ENCODE results near the gene MYH8. TPM values are rescaled to one million over a fixed set of nuclear protein-coding genes. Genes with fewer than 3 reads are reported as not detected.

The MYH8 gene
- total and polyA plus RNA-seq, 4 donors = 0.14 TPM; not detected in 3

- Histone ChIP-seq H3K4me1 (ENCODE audit: control insufficient read depth in 4 of 4, insufficient read depth in 4 of 4, low read length in 3 of 4) (no peaks in the 10 kb centered on the region), H3K36me3 (ENCODE audit: control insufficient read depth in 4 of 4, insufficient read depth in 3 of 4, low read depth in 1 of 4, low read length in 3 of 4) (no peaks in the 10 kb centered on the region), H3K27me3 (ENCODE audit: control insufficient read depth in 4 of 4, insufficient read depth in 4 of 4, low read length in 3 of 4) (peaks cover 0 to 5% (median 0%) of the 10 kb centered on the region in 4 donors), H3K4me3 (ENCODE audit: low read depth in 1 of 3, low read length in 3 of 3) (no peak overlapping the region), H3K9me3 (ENCODE audit: control insufficient read depth in 4 of 4, low read length in 3 of 4) (no peaks in the 10 kb centered on the region), H3K27ac (ENCODE audit: low read depth in 1 of 2, low read length in 2 of 2) (no peak overlapping the region), H3K9ac (ENCODE audit: low read depth in 1 of 2, low read length in 2 of 2) (no peak overlapping the region)
- WGBS = 68% methylated on average over 8 of the region's 8 CpGs
- DNase-seq (ENCODE audit: low spot score) = no peak
- no peak for TF ChIP-seq GABPA (IDR thresholded peaks at IDR 0.05 in 1 of 2, conservative IDR thresholded peaks at IDR 0.05 in 1 of 2)
These were observed 37.6 kb downstream of the MYH8 start for GRCh38 chr17:10384175-10384574.

DNA sequence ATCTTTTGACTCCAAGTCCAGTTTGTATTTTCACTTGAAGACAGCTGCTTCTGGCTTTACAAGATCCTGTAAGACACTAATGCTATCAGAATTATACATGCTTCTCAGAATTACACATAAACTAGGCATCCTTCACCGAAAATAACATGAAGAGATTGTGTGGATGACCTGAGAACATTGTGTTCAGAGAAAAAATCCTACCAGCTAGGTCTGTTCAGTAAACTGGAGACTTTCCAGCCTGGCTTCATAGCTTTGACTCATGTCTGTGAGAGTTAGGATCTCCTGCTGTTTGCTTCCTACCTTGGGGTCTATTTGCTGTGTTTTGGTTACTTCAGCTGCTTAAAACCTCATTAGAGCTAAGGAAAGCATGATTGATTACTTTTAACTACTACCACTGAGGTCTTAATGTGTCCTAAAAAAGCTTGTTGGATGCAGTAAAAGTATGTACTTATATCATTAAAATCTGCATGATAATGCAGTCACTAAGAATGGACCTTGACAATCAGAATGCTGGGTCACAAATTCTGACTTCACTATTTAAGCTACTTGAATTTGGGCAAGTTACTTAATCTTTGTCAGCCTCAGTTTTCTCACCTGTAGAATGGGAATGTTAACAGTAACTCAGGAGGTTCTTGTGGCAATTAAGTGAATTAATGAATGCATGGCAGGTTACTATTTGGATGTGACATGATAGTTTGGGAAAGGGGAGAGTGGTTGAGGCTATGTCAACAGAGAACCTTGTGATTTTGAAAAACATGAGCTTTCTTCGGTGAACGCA lies 40.9 kb downstream of the MYH8 start:
- peaks cover 0 to 5% (median 0%) of the 10 kb centered on the region in 4 donors for H3K27me3 ChIP-seq (ENCODE audit: control insufficient read depth in 4 of 4, insufficient read depth in 4 of 4, low read length in 3 of 4)
- no peak for DNase-seq (ENCODE audit: low spot score)
- H3K4me3 ChIP-seq (ENCODE audit: low read depth in 1 of 3, low read length in 3 of 3) = no peak overlapping the region
- no peak overlapping the region for H3K9ac ChIP-seq (ENCODE audit: low read depth in 1 of 2, low read length in 2 of 2)
- no peaks in the 10 kb centered on the region for H3K4me1 ChIP-seq (ENCODE audit: control insufficient read depth in 4 of 4, insufficient read depth in 4 of 4, low read length in 3 of 4)
- WGBS = 75% methylated on average over 3 of the region's 3 CpGs
- no peaks in the 10 kb centered on the region for H3K36me3 ChIP-seq (ENCODE audit: control insufficient read depth in 4 of 4, insufficient read depth in 3 of 4, low read depth in 1 of 4, low read length in 3 of 4)
- no peaks in the 10 kb centered on the region for H3K9me3 ChIP-seq (ENCODE audit: control insufficient read depth in 4 of 4, low read length in 3 of 4)
- TF ChIP-seq REST (IDR thresholded peaks at IDR 0.05) (no peak), HNF4A (conservative IDR thresholded peaks at IDR 0.05) (no peak), JUND (IDR thresholded peaks at IDR 0.05) (no peak), RAD21 (IDR thresholded peaks at IDR 0.05) (no peak), FOXA2 (IDR thresholded peaks at IDR 0.05) (no peak), NR2F2 (IDR thresholded peaks at IDR 0.05) (no peak), GABPA (IDR thresholded peaks at IDR 0.05 in 1 of 2, conservative IDR thresholded peaks at IDR 0.05 in 1 of 2) (no peak), SP1 (IDR thresholded peaks at IDR 0.05) (no peak), EGR1 (IDR thresholded peaks at IDR 0.05; ENCODE audit: low read depth in 2 of 2) (no peak)
- TF ChIP-seq, protein P1, sequence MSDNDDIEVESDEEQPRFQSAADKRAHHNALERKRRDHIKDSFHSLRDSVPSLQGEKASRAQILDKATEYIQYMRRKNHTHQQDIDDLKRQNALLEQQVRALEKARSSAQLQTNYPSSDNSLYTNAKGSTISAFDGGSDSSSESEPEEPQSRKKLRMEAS (IDR thresholded peaks at IDR 0.05) = no peak
- H3K27ac ChIP-seq (ENCODE audit: low read depth in 1 of 2, low read length in 2 of 2) = no peak overlapping the region

GRCh38 chr17:10372906-10373305 lies 48.8 kb downstream of the MYH8 start, which contains the start of gene MYH13:
MYH13 (minus strand) TSS chr17:10373006; CDS start chr17:10364530, 8,476 bp downstream.
- no peak within 1 kb of the TSS for H3K4me3 ChIP-seq (ENCODE audit: low read depth in 1 of 3, low read length in 3 of 3)
- WGBS = 74% methylated on average over 5 of the region's 5 CpGs
- H3K9ac ChIP-seq (ENCODE audit: low read depth in 1 of 2, low read length in 2 of 2) = no peak within 1 kb of the TSS
- TF ChIP-seq, protein P1 (IDR thresholded peaks at IDR 0.05) = no peak
- TF ChIP-seq, protein P2, sequence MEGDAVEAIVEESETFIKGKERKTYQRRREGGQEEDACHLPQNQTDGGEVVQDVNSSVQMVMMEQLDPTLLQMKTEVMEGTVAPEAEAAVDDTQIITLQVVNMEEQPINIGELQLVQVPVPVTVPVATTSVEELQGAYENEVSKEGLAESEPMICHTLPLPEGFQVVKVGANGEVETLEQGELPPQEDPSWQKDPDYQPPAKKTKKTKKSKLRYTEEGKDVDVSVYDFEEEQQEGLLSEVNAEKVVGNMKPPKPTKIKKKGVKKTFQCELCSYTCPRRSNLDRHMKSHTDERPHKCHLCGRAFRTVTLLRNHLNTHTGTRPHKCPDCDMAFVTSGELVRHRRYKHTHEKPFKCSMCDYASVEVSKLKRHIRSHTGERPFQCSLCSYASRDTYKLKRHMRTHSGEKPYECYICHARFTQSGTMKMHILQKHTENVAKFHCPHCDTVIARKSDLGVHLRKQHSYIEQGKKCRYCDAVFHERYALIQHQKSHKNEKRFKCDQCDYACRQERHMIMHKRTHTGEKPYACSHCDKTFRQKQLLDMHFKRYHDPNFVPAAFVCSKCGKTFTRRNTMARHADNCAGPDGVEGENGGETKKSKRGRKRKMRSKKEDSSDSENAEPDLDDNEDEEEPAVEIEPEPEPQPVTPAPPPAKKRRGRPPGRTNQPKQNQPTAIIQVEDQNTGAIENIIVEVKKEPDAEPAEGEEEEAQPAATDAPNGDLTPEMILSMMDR (IDR thresholded peaks at IDR 0.05; ENCODE audit: low read depth, low read length, missing input control) = no peak
- TF ChIP-seq TAF1 (conservative IDR thresholded peaks at IDR 0.05) (no peak), GABPA (IDR thresholded peaks at IDR 0.05 in 1 of 2, conservative IDR thresholded peaks at IDR 0.05 in 1 of 2) (no peak), SP1 (IDR thresholded peaks at IDR 0.05) (no peak), REST (IDR thresholded peaks at IDR 0.05) (no peak), FOXA1 (IDR thresholded peaks at IDR 0.05) (no peak), EGR1 (IDR thresholded peaks at IDR 0.05; ENCODE audit: low read depth in 2 of 2) (no peak), NR2F2 (IDR thresholded peaks at IDR 0.05) (no peak), YY1 (IDR thresholded peaks at IDR 0.05) (no peak)

More at GRCh38 chr17:10372906-10373305, 48.8 kb downstream of the MYH8 start, which contains the start of gene MYH13:
- Histone ChIP-seq H3K4me1 (ENCODE audit: control insufficient read depth in 4 of 4, insufficient read depth in 4 of 4, low read length in 3 of 4) (no peaks in the 10 kb centered on the region), H3K27me3 (ENCODE audit: control insufficient read depth in 4 of 4, insufficient read depth in 4 of 4, low read length in 3 of 4) (peaks cover 0 to 2% (median 0%) of the 10 kb centered on the region in 4 donors), H3K36me3 (ENCODE audit: control insufficient read depth in 4 of 4, insufficient read depth in 3 of 4, low read depth in 1 of 4, low read length in 3 of 4) (no peaks in the 10 kb centered on the region), H3K27ac (ENCODE audit: low read depth in 1 of 2, low read length in 2 of 2) (no peak within 1 kb of the TSS), H3K9me3 (ENCODE audit: control insufficient read depth in 4 of 4, low read length in 3 of 4) (no peaks in the 10 kb centered on the region)
- DNase-seq (ENCODE audit: low spot score) = no peak
